ENCODE measurements around the gene UMODL1. TPM values are rescaled to one million over a fixed set of nuclear protein-coding genes. Genes with fewer than 3 reads are reported as not detected.

Gene UMODL1
- total and polyA plus RNA-seq, 2 donors (not counting 3 experiments of a cell fraction or from before 2014, with no cell fraction given) = not detected

- H4K20me1 ChIP-seq (replicated peaks; ENCODE audit: control insufficient read depth, extremely low read depth, insufficient read depth, low read length) = no peaks in the 10 kb centered on the region
- dilution Hi-C loops (cut with MboI; ENCODE audit: extremely low pct_ligation_motif_present, low sequenced_read_pairs) (no loop called here), intact Hi-C loops (cut with micrococcal nuclease) (loop anchor here (2.0 kb wide), 1 partner anchor 40 kb away; no protein-coding TSS in a partner anchor)
- BruUV-seq (replicated peaks) = no TSS peak
- H2AFZ ChIP-seq (ENCODE audit: low read depth, low read length) = no peak overlapping the region
- FAIRE-seq (no peak), DNase-seq (ENCODE audit: low read depth, low spot score) (no peak)
- no peak overlapping the region for H3K4me2 ChIP-seq (ENCODE audit: insufficient read depth, low read length)
- no peak overlapping the region for H3K4me3 ChIP-seq (replicated peaks in 1 of 3; ENCODE audit: insufficient read depth in 1 of 3, low read depth in 1 of 3, low read length in 3 of 3)
- H3K79me2 ChIP-seq (ENCODE audit: control insufficient read depth, insufficient read depth, low read length) = no peaks in the 10 kb centered on the region
- peaks cover 9 to 10% of the 10 kb centered on the region in 2 experiments for H3K27me3 ChIP-seq (ENCODE audit: control insufficient read depth in 2 of 2, insufficient read depth in 2 of 2, low read length in 2 of 2)
- POLR2A ChIA-PET = interaction anchor here (1.9 kb wide), 1 partner anchor 135 kb away, joined by 4 read pairs; no protein-coding TSS in a partner anchor
- peak overlapping the region; percentile 85 for H3K27ac ChIP-seq (ENCODE audit: insufficient read depth, low read depth, low read length)
- H3K9ac ChIP-seq (replicated peaks; ENCODE audit: extremely low read depth, insufficient read depth, low read length) = peak overlapping the region; percentile 57
- H3K9me1 ChIP-seq (replicated peaks; ENCODE audit: control insufficient read depth, extremely low read depth, insufficient read depth, low read length) = no peaks in the 10 kb centered on the region
- CTCF ChIA-PET = interaction anchor here (1.3 to 3.6 kb wide), 5 partner anchors 11 to 163 kb away, joined by 3 to 54 read pairs (median 4); no protein-coding TSS in a partner anchor
- no peaks in the 10 kb centered on the region for H3K36me3 ChIP-seq (ENCODE audit: control insufficient read depth in 2 of 2, extremely low read depth in 1 of 2, insufficient read depth in 2 of 2, low read length in 2 of 2)
- peaks cover 13% of the 10 kb centered on the region for H3K4me1 ChIP-seq (ENCODE audit: control insufficient read depth, extremely low read depth, insufficient read depth, low read length)
- TF ChIP-seq GATA2 (IDR thresholded peaks at IDR 0.05; ENCODE audit: insufficient read depth, insufficient read length, low read depth, low read length) (no peak), FOS (IDR thresholded peaks at IDR 0.05; ENCODE audit: borderline replicate concordance, insufficient read depth, low read length) (no peak), JUN (IDR thresholded peaks at IDR 0.05; ENCODE audit: borderline replicate concordance, insufficient read depth, insufficient read length, low read depth) (no peak), EZH2 (IDR thresholded peaks at IDR 0.05; ENCODE audit: borderline replicate concordance, low read depth, low read length, severe bottlenecking) (no peak), MYC (IDR thresholded peaks at IDR 0.05; ENCODE audit: low read depth, low read length) (no peak), CTCF (IDR thresholded peaks at IDR 0.05; ENCODE audit: extremely low read depth in 1 of 2, insufficient read depth in 1 of 2, low read depth in 1 of 2, low read length in 2 of 2) (no peak), MAX (IDR thresholded peaks at IDR 0.05; ENCODE audit: insufficient read depth, insufficient read length) (no peak), POLR2AphosphoS5 (IDR thresholded peaks at IDR 0.05; ENCODE audit: insufficient read depth, low read depth, low read length) (no peak), POLR2A (IDR thresholded peaks at IDR 0.05; ENCODE audit: low read depth, low read length) (no peak)
- H3K9me3 ChIP-seq (replicated peaks; ENCODE audit: control insufficient read depth, insufficient read depth, low read length) = no peaks in the 10 kb centered on the region
These were observed 25.4 kb downstream of the UMODL1 start for GRCh38 chr21:42096566-42096965.

Data from endothelial cell of umbilical vein (primary cell).